Hematopoietic multipotent progenitor cell treated with erythropoietin and hydrocortisone succinate and interleukin-3 and kit ligand, for 4 days (in vitro differentiated cells): ENCODE data around the gene RFTN2.

ENCODE experiments used
- DNase-seq: peaks from one replicate; pipeline ENCODE4 v3.0.0-alpha.2; 2015

Gene RFTN2

GRCh38 chr2:197539734-197540133 lies 135.7 kb downstream of the RFTN2 start:
- DNase-seq = no peak

- no peak for DNase-seq
These were observed 137.0 kb downstream of the RFTN2 start for GRCh38 chr2:197538412-197538811.
